GM10248 (cell line): ENCODE measurements around the gene SLC25A21.

Experiments
- CTCF ChIA-PET: fragments of 300-600 bp; sonication (Branson Sonifier 250); formaldehyde crosslinking; extraction: SDS; loops from one replicate; lab custom pipeline; 2021; ENCODE audit warnings: antibody characterized with exemption; lab: Yijun Ruan, JAX
- POLR2A ChIA-PET: fragments of 350-650 bp; sonication (Branson Sonifier 250); formaldehyde crosslinking; extraction: SDS; loops from one replicate; lab custom pipeline; 2020; ENCODE audit warnings: antibody characterized with exemption; lab: Yijun Ruan, JAX
- DNase-seq: peaks from one replicate; pipeline ENCODE4 v3.0.0; 2012; ENCODE audit errors: extremely low spot score
- CTCF ChIP-seq: IDR thresholded peaks from 2 replicates; pipeline ENCODE4 v1.5.1; 2012; ENCODE audit warnings: mild to moderate bottlenecking, low read depth; ENCODE audit errors: extremely low read depth, missing control alignments, control extremely low read depth

Gene SLC25A21

GRCh38 chr14:36741858-36742257 lies 430.5 kb downstream of the SLC25A21 start:
- TF ChIP-seq CTCF, result no peak
- CTCF ChIA-PET, result no interaction called here
- no peak for DNase-seq
- POLR2A ChIA-PET, result no interaction called here

GRCh38 chr14:36738269-36738668 lies 434.1 kb downstream of the SLC25A21 start:
- ChIA-PET POLR2A (no interaction called here), CTCF (interaction anchor here (1.2 kb wide), 2 partner anchors 10 to 20 kb away, joined by 3 to 4 read pairs; no protein-coding TSS in a partner anchor)
- no peak for TF ChIP-seq CTCF
- DNase-seq, result no peak

GRCh38 chr14:36726128-36726527 lies 446.3 kb downstream of the SLC25A21 start:
- POLR2A ChIA-PET, result no interaction called here
- no peak for TF ChIP-seq CTCF
- DNase-seq, result no peak
- CTCF ChIA-PET, result no interaction called here

GRCh38 chr14:36724162-36724561 lies 448.2 kb downstream of the SLC25A21 start:
- no peak for TF ChIP-seq CTCF
- POLR2A ChIA-PET, result no interaction called here
- CTCF ChIA-PET, result interaction anchor here (1.3 kb wide), 1 partner anchor 23 kb away, joined by 3 read pairs; no protein-coding TSS in a partner anchor
- no peak for DNase-seq

- no peak for DNase-seq
- CTCF ChIA-PET, result no interaction called here
- POLR2A ChIA-PET, result no interaction called here
- TF ChIP-seq CTCF, result no peak
Observed at GRCh38 chr14:36723530-36723929, 448.9 kb downstream of the SLC25A21 start.

- no peak for TF ChIP-seq CTCF
- POLR2A ChIA-PET, result no interaction called here
- DNase-seq, result no peak
- CTCF ChIA-PET, result no interaction called here
Observed at GRCh38 chr14:36721877-36722276, 450.5 kb downstream of the SLC25A21 start.

GRCh38 chr14:36720657-36721056 lies 451.7 kb downstream of the SLC25A21 start:
- ChIA-PET POLR2A (no interaction called here), CTCF (no interaction called here)
- no peak for DNase-seq
- no peak for TF ChIP-seq CTCF
